Thyroid gland (tissue), 4 donors: ENCODE data around the gene HAGHL. TPM values are rescaled to one million over a fixed set of nuclear protein-coding genes. Genes with fewer than 3 reads are reported as not detected.

Experiments used
- DNase-seq, 2 donors: peaks; one replicate each; pipeline ENCODE4 v3.0.0-alpha.2; 2019
- H3K27ac ChIP-seq, 3 donors: fragments of 200-600 bp; sonication (generic); 1 replicate in 2 of 3; 2 replicates in 1 of 3; pipeline ENCODE4 v1.5.1; 2016 to 2019; ENCODE audit warnings: mild to moderate bottlenecking in 1 of 3, moderate library complexity in 1 of 3
- H3K27me3 ChIP-seq: fragments of 200-600 bp; sonication (generic); one replicate; pipeline ENCODE4 v1.5.1; 2019
- H3K36me3 ChIP-seq, 2 donors: fragments of 200-600 bp; sonication (generic); one replicate each; pipeline ENCODE4 v1.5.1; 2016 to 2019
- H3K4me1 ChIP-seq, 2 donors: fragments of 200-600 bp; sonication (generic); one replicate each; pipeline ENCODE4 v1.5.1; 2017 to 2019
- H3K4me3 ChIP-seq, 3 donors: fragments of 200-600 bp; sonication (generic); replicated peaks in 1 of 3; 1 replicate in 2 of 3; 2 replicates in 1 of 3; pipeline ENCODE4 v1.5.1; 2016; ENCODE audit warnings: mild to moderate bottlenecking in 1 of 3
- H3K9me3 ChIP-seq: fragments of 200-600 bp; sonication (generic); one replicate; pipeline ENCODE4 v1.5.1; 2017
- POLR2A ChIP-seq, 2 donors: fragments of 450-650 bp; IDR thresholded peaks; one replicate each; pipeline ENCODE4 v1.6.1; 2017; ENCODE audit warnings: antibody characterized with exemption in 2 of 2, mild to moderate bottlenecking in 2 of 2, moderate library complexity in 1 of 2
- WGBS, 2 donors: methylation state at CpG; one replicate each; pipeline ENCODE4 v1.1.5; 2017; 5-methylcytosine and 5-hydroxymethylcytosine counted together
- intact Hi-C: fragments of 100-400 bp; cut with DNase I; formaldehyde crosslinking; loops from one replicate; pipeline ENCODE4 v1.15.1; 2023
- total RNA-seq, 4 donors: library from RNA; depleted of rRNA; stranded (reverse); fragments of >200 nt; gene quantifications; one replicate each; pipeline ENCODE4 v1.2.3, GENCODE V29; 2016
- TF ChIP-seq, protein P1 (sequence below), 6 experiments: fragments of 200-600 bp in 3 of 6; fragments of 450-650 bp in 3 of 6; sonication (generic) in 3 of 6; IDR thresholded peaks; one replicate each; pipeline ENCODE4 v1.5.1; 2016 to 2019; ENCODE audit warnings: antibody characterized with exemption in 6 of 6, mild to moderate bottlenecking in 2 of 6, inconsistent platforms in 1 of 6, moderate library complexity in 1 of 6

The HAGHL gene
- total RNA-seq, 4 donors from 2014 or later = 3.8 to 8.7 (median 5.1) TPM; not detected in 1

DNA sequence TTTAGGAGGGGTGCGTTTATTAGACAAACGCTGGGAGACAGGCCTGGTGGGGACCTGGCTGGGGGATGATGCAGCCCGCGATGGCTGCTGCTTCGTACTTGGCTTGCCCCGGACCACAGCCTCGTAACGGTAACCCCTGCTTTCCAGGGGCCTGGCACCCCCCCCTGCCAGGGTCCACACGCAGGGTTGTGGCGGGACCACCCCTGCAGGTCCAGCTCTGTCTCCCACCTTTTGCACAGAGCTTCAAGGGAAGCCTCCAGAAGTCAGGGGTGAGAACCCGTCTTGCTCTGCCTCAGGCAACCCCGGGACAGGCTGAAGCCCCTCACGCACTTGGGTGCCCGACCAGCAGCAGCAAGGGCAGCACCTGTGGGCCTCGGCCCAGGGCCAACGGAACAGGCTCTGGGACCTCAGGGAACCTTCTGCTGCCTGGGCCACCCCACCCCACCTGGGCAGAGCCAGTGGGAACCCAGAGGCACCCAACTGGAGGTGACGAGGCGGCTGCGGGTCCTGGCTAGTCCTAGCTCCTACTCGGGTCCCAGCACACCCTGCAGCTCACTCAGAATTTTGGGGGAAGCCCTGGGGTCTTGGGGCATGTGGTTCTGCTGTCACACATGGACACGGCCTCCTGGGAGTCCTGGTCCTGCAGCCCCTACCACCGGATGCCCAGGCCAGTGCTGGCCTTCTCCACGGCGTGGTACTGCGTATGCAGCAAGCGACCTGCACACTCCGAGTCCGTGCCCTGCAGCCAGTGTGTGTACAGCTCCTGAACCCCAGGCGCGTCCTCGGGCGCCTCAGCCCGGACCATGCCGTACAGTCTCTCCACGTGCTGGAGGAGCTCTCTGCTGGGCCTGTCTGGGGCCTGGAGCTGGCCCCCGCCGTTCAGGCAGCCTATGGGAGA lies 3.1 kb downstream of the HAGHL start:
- 91 to 92% methylated on average over 20 to 24 of the region's 37 CpGs for WGBS, 2 donors
- Histone ChIP-seq H3K27me3 (no peaks in the 10 kb centered on the region), H3K36me3 (peaks cover 7 to 21% of the 10 kb centered on the region in 2 donors), H3K4me3 (no peak overlapping the region), H3K9me3 (no peaks in the 10 kb centered on the region), H3K27ac (no peak overlapping the region), H3K4me1 (peaks cover 24 to 28% of the 10 kb centered on the region in 2 donors)
- TF ChIP-seq, protein P1, sequence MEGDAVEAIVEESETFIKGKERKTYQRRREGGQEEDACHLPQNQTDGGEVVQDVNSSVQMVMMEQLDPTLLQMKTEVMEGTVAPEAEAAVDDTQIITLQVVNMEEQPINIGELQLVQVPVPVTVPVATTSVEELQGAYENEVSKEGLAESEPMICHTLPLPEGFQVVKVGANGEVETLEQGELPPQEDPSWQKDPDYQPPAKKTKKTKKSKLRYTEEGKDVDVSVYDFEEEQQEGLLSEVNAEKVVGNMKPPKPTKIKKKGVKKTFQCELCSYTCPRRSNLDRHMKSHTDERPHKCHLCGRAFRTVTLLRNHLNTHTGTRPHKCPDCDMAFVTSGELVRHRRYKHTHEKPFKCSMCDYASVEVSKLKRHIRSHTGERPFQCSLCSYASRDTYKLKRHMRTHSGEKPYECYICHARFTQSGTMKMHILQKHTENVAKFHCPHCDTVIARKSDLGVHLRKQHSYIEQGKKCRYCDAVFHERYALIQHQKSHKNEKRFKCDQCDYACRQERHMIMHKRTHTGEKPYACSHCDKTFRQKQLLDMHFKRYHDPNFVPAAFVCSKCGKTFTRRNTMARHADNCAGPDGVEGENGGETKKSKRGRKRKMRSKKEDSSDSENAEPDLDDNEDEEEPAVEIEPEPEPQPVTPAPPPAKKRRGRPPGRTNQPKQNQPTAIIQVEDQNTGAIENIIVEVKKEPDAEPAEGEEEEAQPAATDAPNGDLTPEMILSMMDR (IDR thresholded peaks at IDR 0.05) = no peak
- TF ChIP-seq POLR2A (IDR thresholded peaks at IDR 0.05) = no peak
- intact Hi-C loops = no loop called here
- no peak for DNase-seq

DNA sequence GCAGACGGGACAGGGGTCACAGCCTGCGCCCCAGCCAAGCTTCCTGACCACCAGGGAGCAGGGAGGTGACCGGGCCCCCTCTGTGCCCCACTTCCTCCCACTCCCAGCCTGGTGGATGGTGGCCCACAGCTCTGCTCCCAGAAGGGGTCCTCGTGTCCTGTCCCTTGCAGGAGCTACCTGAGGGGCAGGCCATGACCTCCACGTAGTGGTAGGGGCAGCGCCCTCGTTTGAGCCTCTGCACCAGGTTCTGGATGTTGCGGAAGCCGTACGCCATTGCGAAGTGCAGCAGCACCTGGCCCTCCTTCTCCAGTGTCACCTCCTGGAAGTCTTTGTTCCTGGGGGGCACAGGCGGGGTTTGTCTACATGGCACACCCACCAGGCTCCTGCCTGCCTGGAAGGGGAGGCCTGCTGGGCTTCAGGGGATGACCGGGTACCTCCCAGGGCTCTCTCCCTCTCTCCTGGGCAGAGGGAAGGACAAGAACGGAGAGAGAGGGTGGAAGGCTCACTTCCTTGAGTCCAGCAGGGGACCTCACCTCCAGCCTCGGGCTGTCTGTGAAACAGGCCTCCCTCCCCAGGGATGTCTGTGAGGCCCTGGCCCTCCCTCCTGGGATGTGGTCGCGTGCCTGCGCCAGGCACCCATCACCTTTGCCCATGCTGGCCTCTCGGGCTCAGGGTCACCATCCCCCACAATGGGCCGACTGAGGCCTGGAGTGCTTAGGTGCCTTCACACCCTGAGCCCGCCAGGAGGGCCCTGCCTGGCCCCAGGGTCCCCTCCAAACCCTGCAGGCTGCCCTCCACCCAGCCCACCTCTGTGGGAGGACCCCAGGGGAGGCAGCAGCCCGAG lies 4.0 kb downstream of the HAGHL start:
- Histone ChIP-seq H3K36me3 (peaks cover 12 to 26% of the 10 kb centered on the region in 2 donors), H3K4me1 (peaks cover 24 to 28% of the 10 kb centered on the region in 2 donors), H3K27me3 (no peaks in the 10 kb centered on the region), H3K27ac (no peak overlapping the region), H3K4me3 (no peak overlapping the region), H3K9me3 (no peaks in the 10 kb centered on the region)
- DNase-seq = no peak
- intact Hi-C loops = no loop called here
- TF ChIP-seq POLR2A (IDR thresholded peaks at IDR 0.05) = no peak
- TF ChIP-seq, protein P1 (IDR thresholded peaks at IDR 0.05) = no peak
- WGBS, 2 donors = 88 to 99% methylated on average over 10 to 13 of the region's 22 CpGs

DNA sequence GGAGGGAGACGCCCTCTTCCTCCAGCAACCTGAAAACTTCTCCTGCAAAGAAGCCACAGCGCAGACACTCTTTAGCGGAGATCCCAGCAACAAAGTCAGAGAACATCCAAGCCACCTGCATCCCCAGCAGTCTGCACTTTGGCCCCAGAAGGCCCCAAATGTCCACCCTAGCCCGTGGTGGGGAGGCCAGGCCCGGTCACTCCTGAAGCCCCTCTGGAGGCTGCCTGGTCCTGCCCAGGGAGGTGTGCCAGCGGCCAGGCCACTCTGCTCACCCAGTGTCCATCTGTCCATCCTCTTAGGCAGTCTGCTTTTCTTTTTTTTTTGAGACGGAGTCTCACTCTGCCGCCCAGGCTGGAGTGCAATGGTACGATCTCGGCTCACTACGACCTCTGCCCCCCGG lies 5.4 kb downstream of the HAGHL start:
- H3K27me3 ChIP-seq = no peaks in the 10 kb centered on the region
- TF ChIP-seq POLR2A (IDR thresholded peaks at IDR 0.05) = no peak
- TF ChIP-seq, protein P1 (IDR thresholded peaks at IDR 0.05) = no peak
- H3K4me1 ChIP-seq = peaks cover 17% of the 10 kb centered on the region in 2 donors
- no peaks in the 10 kb centered on the region for H3K9me3 ChIP-seq
- WGBS, 2 donors = 96 to 97% methylated on average over 12 of the region's 12 CpGs
- H3K27ac ChIP-seq = no peak overlapping the region
- no peak for DNase-seq
- H3K36me3 ChIP-seq = peaks cover 18 to 39% of the 10 kb centered on the region in 2 donors
- no peak overlapping the region for H3K4me3 ChIP-seq
- intact Hi-C loops = no loop called here

DNA sequence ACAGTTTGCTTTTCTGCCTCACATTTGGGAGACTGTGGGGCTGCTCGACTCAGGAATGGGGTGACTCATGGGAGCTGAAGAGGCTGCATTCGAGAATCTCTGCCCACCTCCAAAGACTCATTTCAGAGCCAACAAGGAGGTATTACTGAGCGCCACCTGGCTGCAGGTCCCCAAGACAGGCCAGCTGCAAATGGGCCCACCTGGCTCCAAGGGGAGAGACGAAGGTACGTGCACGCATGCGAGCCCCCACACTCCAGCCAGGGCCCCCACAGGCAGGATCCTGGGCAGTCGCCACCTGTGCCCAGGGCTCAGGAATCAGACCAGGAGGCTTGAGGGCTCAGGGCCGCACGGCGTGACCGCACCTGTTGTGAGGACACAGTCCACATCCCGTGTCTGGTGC lies 6.0 kb downstream of the HAGHL start:
- TF ChIP-seq POLR2A (IDR thresholded peaks at IDR 0.05) = no peak
- TF ChIP-seq, protein P1 (IDR thresholded peaks at IDR 0.05) = no peak
- Histone ChIP-seq H3K36me3 (peaks cover 18 to 41% of the 10 kb centered on the region in 2 donors), H3K4me3 (no peak overlapping the region), H3K4me1 (peaks cover 11% of the 10 kb centered on the region in 2 donors), H3K9me3 (no peaks in the 10 kb centered on the region), H3K27ac (no peak overlapping the region), H3K27me3 (no peaks in the 10 kb centered on the region)
- 91 to 93% methylated on average over 2 to 8 of the region's 13 CpGs for WGBS, 2 donors
- no peak for DNase-seq
- intact Hi-C loops = no loop called here
